Hematopoietic multipotent progenitor cell treated with erythropoietin and hydrocortisone succinate and interleukin-3 and kit ligand, for 15 days (in vitro differentiated cells): Measurements from ENCODE around the gene ZNF750.

Experiments
- DNase-seq: peaks from one replicate; pipeline ENCODE4 v3.0.0-alpha.2; 2015; ENCODE audit warnings: low spot score

Gene ZNF750

GRCh38 chr17:82859431-82860403, 19.9 kb upstream of the ZNF750 start:
- no peak for DNase-seq

- no peak for DNase-seq
Measured at GRCh38 chr17:82858376-82859126, 18.7 kb upstream of the ZNF750 start.

- DNase-seq: no peak
Measured at GRCh38 chr17:82856361-82856760, 16.5 kb upstream of the ZNF750 start.

GRCh38 chr17:82854226-82854625, 14.4 kb upstream of the ZNF750 start:
- DNase-seq: no peak

- DNase-seq: no peak
Measured at GRCh38 chr17:82851381-82851780, 11.6 kb upstream of the ZNF750 start.

- no peak for DNase-seq
Measured at GRCh38 chr17:82849076-82849945, 9.5 kb upstream of the ZNF750 start.

- DNase-seq: no peak
Measured at GRCh38 chr17:82848022-82848592, 8.3 kb upstream of the ZNF750 start.

GRCh38 chr17:82846061-82846691, 6.4 kb upstream of the ZNF750 start:
- no peak for DNase-seq

GRCh38 chr17:82845163-82845807, 5.5 kb upstream of the ZNF750 start:
- DNase-seq: no peak

GRCh38 chr17:82844796-82845162, 5.0 kb upstream of the ZNF750 start:
- DNase-seq: no peak

GRCh38 chr17:82843904-82844680, 4.3 kb upstream of the ZNF750 start:
- no peak for DNase-seq

GRCh38 chr17:82841921-82842596, 2.2 kb upstream of the ZNF750 start:
- DNase-seq: no peak

- no peak for DNase-seq
Measured at GRCh38 chr17:82840431-82840831, 609 bp upstream of the ZNF750 start.

GRCh38 chr17:82838386-82839063, 1.3 kb downstream of the ZNF750 start:
- no peak for DNase-seq

- no peak for DNase-seq
Measured at GRCh38 chr17:82837586-82838320, 2.1 kb downstream of the ZNF750 start.

GRCh38 chr17:82836823-82837357, 2.9 kb downstream of the ZNF750 start:
- no peak for DNase-seq

- DNase-seq: no peak
Measured at GRCh38 chr17:82835766-82836512, 3.9 kb downstream of the ZNF750 start.
